Measurements from ENCODE around the gene PRAMEF5.
"Not testable (repeated sequence)": the region's sequence is repeated elsewhere in the genome, so short reads cannot be mapped to it uniquely, and the experiment has no call there.

DNA sequence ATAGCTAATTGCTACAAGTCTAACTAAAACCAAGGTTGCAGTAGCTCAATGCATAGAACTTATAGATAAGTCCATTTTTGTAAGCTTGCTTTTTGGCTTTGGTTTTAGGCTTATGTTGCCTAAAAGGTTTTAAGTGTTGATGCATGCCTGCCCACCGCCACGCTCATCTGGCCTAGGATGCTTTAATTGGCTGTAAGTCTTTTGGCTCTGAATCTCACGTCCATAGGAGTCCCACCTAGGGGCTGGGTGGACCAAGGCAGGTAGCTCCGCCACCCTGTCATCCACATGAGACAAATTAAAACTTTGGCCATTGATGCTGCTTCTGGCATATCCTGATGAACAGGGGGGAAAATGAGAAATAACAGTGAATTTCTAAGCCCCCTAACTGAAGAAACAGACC, 16.4 kb upstream of the PRAMEF5 start:
- not testable (repeated sequence) for TF ChIP-seq EZH2 (IDR thresholded peaks at IDR 0.05; ENCODE audit: low read length, missing control alignments)
- TF ChIP-seq, protein P1, sequence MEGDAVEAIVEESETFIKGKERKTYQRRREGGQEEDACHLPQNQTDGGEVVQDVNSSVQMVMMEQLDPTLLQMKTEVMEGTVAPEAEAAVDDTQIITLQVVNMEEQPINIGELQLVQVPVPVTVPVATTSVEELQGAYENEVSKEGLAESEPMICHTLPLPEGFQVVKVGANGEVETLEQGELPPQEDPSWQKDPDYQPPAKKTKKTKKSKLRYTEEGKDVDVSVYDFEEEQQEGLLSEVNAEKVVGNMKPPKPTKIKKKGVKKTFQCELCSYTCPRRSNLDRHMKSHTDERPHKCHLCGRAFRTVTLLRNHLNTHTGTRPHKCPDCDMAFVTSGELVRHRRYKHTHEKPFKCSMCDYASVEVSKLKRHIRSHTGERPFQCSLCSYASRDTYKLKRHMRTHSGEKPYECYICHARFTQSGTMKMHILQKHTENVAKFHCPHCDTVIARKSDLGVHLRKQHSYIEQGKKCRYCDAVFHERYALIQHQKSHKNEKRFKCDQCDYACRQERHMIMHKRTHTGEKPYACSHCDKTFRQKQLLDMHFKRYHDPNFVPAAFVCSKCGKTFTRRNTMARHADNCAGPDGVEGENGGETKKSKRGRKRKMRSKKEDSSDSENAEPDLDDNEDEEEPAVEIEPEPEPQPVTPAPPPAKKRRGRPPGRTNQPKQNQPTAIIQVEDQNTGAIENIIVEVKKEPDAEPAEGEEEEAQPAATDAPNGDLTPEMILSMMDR (conservative IDR thresholded peaks at IDR 0.05 in 1 of 2, IDR thresholded peaks at IDR 0.05 in 1 of 2; ENCODE audit: low read depth in 1 of 2, low read length in 2 of 2), result not testable (repeated sequence)
